ENCODE measurements around the gene DNAH7. TPM values are rescaled to one million over a fixed set of nuclear protein-coding genes. Genes with fewer than 3 reads are reported as not detected.

The DNAH7 gene
- total RNA-seq, 2 donors from 2014 or later = 3.4 to 10.1 TPM

GRCh38 chr2:195727106-195727505 is 341.5 kb downstream of the DNAH7 start:
- WGBS = 97% methylated on average over 4 of the region's 4 CpGs

DNA sequence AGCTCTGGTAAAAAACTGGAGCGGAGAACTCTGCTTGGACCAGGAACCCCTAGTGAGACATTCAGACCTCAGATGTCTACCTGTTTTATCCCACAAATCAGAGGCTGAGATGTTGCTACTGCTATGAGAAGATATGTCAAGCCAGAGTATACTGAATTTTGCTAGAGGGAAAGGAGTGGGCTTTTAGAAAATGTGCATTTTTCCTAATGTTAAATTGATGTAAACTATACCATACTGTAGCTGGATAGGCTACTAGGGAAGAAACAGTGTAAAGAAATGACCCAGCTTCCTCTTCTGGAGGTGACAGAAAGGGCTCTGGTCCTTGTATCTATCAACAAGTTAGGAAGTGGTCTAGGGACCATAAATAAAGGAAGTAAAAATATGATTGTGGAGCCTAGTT is 346.6 kb downstream of the DNAH7 start:
- TF ChIP-seq POLR2A (IDR thresholded peaks at IDR 0.05) (no peak), POLR2AphosphoS5 (IDR thresholded peaks at IDR 0.05) (no peak)
- TF ChIP-seq, protein P1, sequence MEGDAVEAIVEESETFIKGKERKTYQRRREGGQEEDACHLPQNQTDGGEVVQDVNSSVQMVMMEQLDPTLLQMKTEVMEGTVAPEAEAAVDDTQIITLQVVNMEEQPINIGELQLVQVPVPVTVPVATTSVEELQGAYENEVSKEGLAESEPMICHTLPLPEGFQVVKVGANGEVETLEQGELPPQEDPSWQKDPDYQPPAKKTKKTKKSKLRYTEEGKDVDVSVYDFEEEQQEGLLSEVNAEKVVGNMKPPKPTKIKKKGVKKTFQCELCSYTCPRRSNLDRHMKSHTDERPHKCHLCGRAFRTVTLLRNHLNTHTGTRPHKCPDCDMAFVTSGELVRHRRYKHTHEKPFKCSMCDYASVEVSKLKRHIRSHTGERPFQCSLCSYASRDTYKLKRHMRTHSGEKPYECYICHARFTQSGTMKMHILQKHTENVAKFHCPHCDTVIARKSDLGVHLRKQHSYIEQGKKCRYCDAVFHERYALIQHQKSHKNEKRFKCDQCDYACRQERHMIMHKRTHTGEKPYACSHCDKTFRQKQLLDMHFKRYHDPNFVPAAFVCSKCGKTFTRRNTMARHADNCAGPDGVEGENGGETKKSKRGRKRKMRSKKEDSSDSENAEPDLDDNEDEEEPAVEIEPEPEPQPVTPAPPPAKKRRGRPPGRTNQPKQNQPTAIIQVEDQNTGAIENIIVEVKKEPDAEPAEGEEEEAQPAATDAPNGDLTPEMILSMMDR (IDR thresholded peaks at IDR 0.05) = no peak

More at GRCh38 chr2:195727106-195727505, 341.5 kb downstream of the DNAH7 start:
- H3K27ac ChIP-seq = no peak overlapping the region
- TF ChIP-seq, protein P1 (IDR thresholded peaks at IDR 0.05) = no peak
- TF ChIP-seq POLR2A (IDR thresholded peaks at IDR 0.05) (no peak), POLR2AphosphoS5 (IDR thresholded peaks at IDR 0.05) (no peak)
- no peak overlapping the region for H3K4me3 ChIP-seq
- intact Hi-C loops (cut with DNase I) = no loop called here
- no peaks in the 10 kb centered on the region for H3K36me3 ChIP-seq
- DNase-seq (ENCODE audit: low spot score) = no peak
- H3K9me3 ChIP-seq = no peaks in the 10 kb centered on the region
- no peaks in the 10 kb centered on the region for H3K4me1 ChIP-seq (replicated peaks)
- no peaks in the 10 kb centered on the region for H3K27me3 ChIP-seq (replicated peaks; ENCODE audit: insufficient read depth)

GRCh38 chr2:195721042-195721441 is 347.6 kb downstream of the DNAH7 start:
- H3K9me3 ChIP-seq = no peaks in the 10 kb centered on the region
- no peak overlapping the region for H3K4me3 ChIP-seq
- H3K4me1 ChIP-seq (replicated peaks) = no peaks in the 10 kb centered on the region
- no peak overlapping the region for H3K27ac ChIP-seq
- H3K27me3 ChIP-seq (replicated peaks; ENCODE audit: insufficient read depth) = no peaks in the 10 kb centered on the region
- TF ChIP-seq POLR2A (IDR thresholded peaks at IDR 0.05) (no peak), POLR2AphosphoS5 (IDR thresholded peaks at IDR 0.05) (no peak)
- TF ChIP-seq, protein P1 (IDR thresholded peaks at IDR 0.05) = no peak
- DNase-seq (ENCODE audit: low spot score) = no peak
- intact Hi-C loops (cut with DNase I) = no loop called here
- WGBS = 100% methylated on average over 2 of the region's 2 CpGs
- H3K36me3 ChIP-seq = no peaks in the 10 kb centered on the region

More for the DNA sequence above, 346.6 kb downstream of the DNAH7 start:
- Histone ChIP-seq H3K27ac (no peak overlapping the region), H3K36me3 (no peaks in the 10 kb centered on the region), H3K27me3 (replicated peaks; ENCODE audit: insufficient read depth) (no peaks in the 10 kb centered on the region), H3K9me3 (no peaks in the 10 kb centered on the region), H3K4me3 (no peak overlapping the region), H3K4me1 (replicated peaks) (no peaks in the 10 kb centered on the region)
- no peak for DNase-seq (ENCODE audit: low spot score)
- intact Hi-C loops (cut with DNase I) = no loop called here
- 90% methylated on average over 1 of the region's 1 CpG for WGBS

GRCh38 chr2:195716466-195716865 is 352.2 kb downstream of the DNAH7 start:
- TF ChIP-seq POLR2AphosphoS5 (IDR thresholded peaks at IDR 0.05) (no peak), POLR2A (IDR thresholded peaks at IDR 0.05) (no peak)
- TF ChIP-seq, protein P1 (IDR thresholded peaks at IDR 0.05) = no peak
- WGBS = 96% methylated on average over 4 of the region's 4 CpGs
- no peaks in the 10 kb centered on the region for H3K36me3 ChIP-seq

DNA sequence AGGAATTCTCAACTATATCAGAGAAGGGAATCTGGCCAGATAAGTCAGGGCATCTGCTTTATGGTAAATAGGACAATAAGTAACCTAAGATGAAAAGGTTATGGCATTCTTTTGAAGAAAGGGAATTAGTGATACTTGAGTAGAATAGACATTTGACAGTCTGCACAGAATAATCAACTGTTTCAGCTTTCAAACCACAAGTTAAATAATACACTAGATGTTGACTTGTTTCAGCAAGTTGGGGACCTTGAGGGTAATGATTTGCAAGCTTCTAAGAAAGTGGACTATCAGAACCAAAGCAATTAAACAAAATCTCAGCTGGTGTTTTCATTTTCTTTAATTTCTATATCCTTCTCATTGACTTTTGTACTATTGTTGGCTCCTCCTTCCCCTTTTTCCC is 357.2 kb downstream of the DNAH7 start:
- no peak for DNase-seq (ENCODE audit: low spot score)
- intact Hi-C loops (cut with DNase I) = no loop called here
- Histone ChIP-seq H3K4me3 (no peak overlapping the region), H3K9me3 (no peaks in the 10 kb centered on the region), H3K27ac (no peak overlapping the region), H3K27me3 (replicated peaks; ENCODE audit: insufficient read depth) (no peaks in the 10 kb centered on the region), H3K4me1 (replicated peaks) (no peaks in the 10 kb centered on the region), H3K36me3 (no peaks in the 10 kb centered on the region)
- TF ChIP-seq POLR2A (IDR thresholded peaks at IDR 0.05) = no peak
- TF ChIP-seq POLR2AphosphoS5 (IDR thresholded peaks at IDR 0.05) = no peak

More at GRCh38 chr2:195716466-195716865, 352.2 kb downstream of the DNAH7 start:
- H3K27ac ChIP-seq = no peak overlapping the region
- H3K9me3 ChIP-seq = no peaks in the 10 kb centered on the region
- no peak overlapping the region for H3K4me3 ChIP-seq
- no peak for DNase-seq (ENCODE audit: low spot score)
- no peaks in the 10 kb centered on the region for H3K4me1 ChIP-seq (replicated peaks)
- H3K27me3 ChIP-seq (replicated peaks; ENCODE audit: insufficient read depth) = no peaks in the 10 kb centered on the region
- intact Hi-C loops (cut with DNase I) = no loop called here
